Osteocyte (in vitro differentiated cells): ENCODE data around the gene NXPE2. TPM values are rescaled to one million over a fixed set of nuclear protein-coding genes. Genes with fewer than 3 reads are reported as not detected.

Experiments used
- DNase-seq: peaks from one replicate; pipeline ENCODE4 v3.0.0; 2021; ENCODE audit warnings: mixed read lengths; ENCODE audit not compliant: unreplicated experiment; ENCODE audit errors: extremely low spot score
- H3K27ac Mint-ChIP-seq: one replicate; pipeline ENCODE4 v1.8.0; 2021; ENCODE audit warnings: mild to moderate bottlenecking, mixed read lengths; ENCODE audit not compliant: unreplicated experiment
- H3K27me3 Mint-ChIP-seq: one replicate; pipeline ENCODE4 v1.8.0; 2021; ENCODE audit warnings: mixed read lengths; ENCODE audit not compliant: unreplicated experiment
- H3K36me3 Mint-ChIP-seq: one replicate; pipeline ENCODE4 v1.8.0; 2021; ENCODE audit warnings: mixed read lengths; ENCODE audit not compliant: unreplicated experiment
- H3K4me1 Mint-ChIP-seq: one replicate; pipeline ENCODE4 v1.8.0; 2021; ENCODE audit warnings: mixed read lengths; ENCODE audit not compliant: unreplicated experiment
- H3K4me3 Mint-ChIP-seq: one replicate; pipeline ENCODE4 v1.8.0; 2021; ENCODE audit warnings: mild to moderate bottlenecking, moderate library complexity, mixed read lengths; ENCODE audit not compliant: unreplicated experiment
- H3K9me3 Mint-ChIP-seq: one replicate; pipeline ENCODE4 v1.8.0; 2021; ENCODE audit warnings: mixed read lengths; ENCODE audit not compliant: unreplicated experiment
- total RNA-seq: library from RNA; stranded (reverse); gene quantifications from 2 replicates; pipeline ENCODE4 v1.2.1, GENCODE V29; 2021
- TF ChIP-seq, protein P1 (sequence below): fragments of 200-600 bp; sonication (generic); IDR thresholded peaks from 2 replicates; pipeline ENCODE4 v1.5.0; 2021; ENCODE audit warnings: antibody characterized with exemption, mild to moderate bottlenecking, moderate library complexity

The NXPE2 gene
- total RNA-seq, 1 donor from 2014 or later: not detected

DNA sequence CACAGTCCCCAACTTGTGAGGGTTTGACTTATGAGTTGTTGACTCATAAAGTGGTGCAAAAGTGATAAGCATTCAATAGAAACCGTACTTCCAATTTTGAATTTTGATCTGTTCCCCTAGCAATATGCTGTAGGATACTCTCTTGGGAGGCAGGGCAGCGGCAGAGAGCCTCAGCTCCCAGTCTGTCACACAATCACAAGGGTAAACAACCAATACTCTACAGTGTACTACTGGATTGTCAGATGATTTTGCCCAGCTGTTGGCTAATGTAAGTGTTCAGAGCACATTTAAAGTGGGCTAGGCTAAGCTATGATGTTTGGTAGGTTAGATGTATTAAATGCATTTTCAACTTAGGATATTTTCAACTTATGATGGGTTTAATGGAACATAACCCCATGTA, 13.7 kb upstream of the NXPE2 start:
- Mint-ChIP-seq H3K4me3 (no peak overlapping the region), H3K27me3 (no peaks in the 10 kb centered on the region), H3K9me3 (no peaks in the 10 kb centered on the region), H3K4me1 (no peaks in the 10 kb centered on the region), H3K27ac (no peak overlapping the region), H3K36me3 (no peaks in the 10 kb centered on the region)
- TF ChIP-seq, protein P1, sequence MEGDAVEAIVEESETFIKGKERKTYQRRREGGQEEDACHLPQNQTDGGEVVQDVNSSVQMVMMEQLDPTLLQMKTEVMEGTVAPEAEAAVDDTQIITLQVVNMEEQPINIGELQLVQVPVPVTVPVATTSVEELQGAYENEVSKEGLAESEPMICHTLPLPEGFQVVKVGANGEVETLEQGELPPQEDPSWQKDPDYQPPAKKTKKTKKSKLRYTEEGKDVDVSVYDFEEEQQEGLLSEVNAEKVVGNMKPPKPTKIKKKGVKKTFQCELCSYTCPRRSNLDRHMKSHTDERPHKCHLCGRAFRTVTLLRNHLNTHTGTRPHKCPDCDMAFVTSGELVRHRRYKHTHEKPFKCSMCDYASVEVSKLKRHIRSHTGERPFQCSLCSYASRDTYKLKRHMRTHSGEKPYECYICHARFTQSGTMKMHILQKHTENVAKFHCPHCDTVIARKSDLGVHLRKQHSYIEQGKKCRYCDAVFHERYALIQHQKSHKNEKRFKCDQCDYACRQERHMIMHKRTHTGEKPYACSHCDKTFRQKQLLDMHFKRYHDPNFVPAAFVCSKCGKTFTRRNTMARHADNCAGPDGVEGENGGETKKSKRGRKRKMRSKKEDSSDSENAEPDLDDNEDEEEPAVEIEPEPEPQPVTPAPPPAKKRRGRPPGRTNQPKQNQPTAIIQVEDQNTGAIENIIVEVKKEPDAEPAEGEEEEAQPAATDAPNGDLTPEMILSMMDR: no peak
- no peak for DNase-seq

DNA sequence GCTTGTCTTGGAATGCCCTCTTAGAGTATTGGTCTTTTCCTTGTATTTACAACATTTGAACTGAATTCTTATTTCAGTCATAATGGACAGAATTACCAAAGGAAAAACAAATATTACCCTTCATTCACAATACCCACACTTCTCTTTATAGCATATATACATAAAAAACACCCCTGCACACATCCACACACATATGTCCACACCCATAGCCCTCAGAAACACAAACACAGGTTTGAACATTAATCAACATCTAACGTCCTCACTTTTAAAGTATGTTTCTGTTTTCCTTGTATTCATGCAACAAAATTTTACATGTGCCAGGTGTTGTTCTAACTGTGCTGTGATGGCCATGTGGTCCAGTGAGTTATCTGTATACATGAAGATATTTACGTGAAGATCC, 11.6 kb upstream of the NXPE2 start:
- Mint-ChIP-seq H3K9me3 (peaks cover 6% of the 10 kb centered on the region), H3K4me1 (no peaks in the 10 kb centered on the region), H3K27ac (no peak overlapping the region), H3K36me3 (no peaks in the 10 kb centered on the region), H3K27me3 (no peaks in the 10 kb centered on the region), H3K4me3 (no peak overlapping the region)
- TF ChIP-seq, protein P1: no peak
- no peak for DNase-seq

DNA sequence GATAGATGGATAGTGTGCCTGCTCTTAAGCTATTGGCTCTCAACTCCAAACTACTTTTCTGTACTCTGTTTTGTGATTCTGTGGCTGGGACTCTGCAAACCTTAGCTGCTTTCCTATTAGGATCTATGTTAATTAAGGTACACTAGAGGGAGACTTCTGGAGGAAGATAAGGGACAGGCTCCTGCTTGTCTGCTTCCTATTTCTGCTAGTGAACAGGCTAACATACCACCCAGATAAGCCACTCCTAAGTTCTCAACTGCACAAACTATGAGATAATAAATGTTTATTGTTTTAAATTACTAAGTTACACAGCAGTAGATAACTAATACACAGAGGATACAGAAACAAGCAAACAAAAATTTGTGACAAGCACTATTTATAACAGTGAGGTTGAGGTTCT, 10.2 kb upstream of the NXPE2 start:
- no peaks in the 10 kb centered on the region for H3K36me3 Mint-ChIP-seq
- DNase-seq: no peak
- no peak overlapping the region for H3K27ac Mint-ChIP-seq
- H3K4me3 Mint-ChIP-seq: no peak overlapping the region
- H3K9me3 Mint-ChIP-seq: peaks cover 14% of the 10 kb centered on the region
- TF ChIP-seq, protein P1: no peak
- H3K27me3 Mint-ChIP-seq: no peaks in the 10 kb centered on the region
- H3K4me1 Mint-ChIP-seq: no peaks in the 10 kb centered on the region

DNA sequence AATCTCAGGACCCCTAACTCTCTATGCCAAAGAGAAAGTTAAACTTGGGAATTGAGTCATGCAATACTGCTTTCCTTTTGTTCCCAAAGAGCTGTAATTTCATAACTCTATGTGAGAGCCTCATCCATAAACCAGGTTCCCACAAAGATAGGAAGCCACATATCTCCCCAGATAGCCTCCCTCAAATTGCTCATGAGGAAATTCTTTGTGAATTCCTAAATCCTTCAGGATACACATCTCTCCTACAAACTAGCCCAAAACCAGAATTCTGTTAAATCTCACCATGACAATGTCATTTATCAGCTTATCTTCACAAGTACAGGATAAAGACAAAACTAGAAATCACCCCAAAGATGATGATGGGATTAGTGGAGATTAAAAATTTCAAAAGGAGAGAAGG, 4.7 kb upstream of the NXPE2 start:
- DNase-seq: no peak
- no peaks in the 10 kb centered on the region for H3K36me3 Mint-ChIP-seq
- H3K27me3 Mint-ChIP-seq: no peaks in the 10 kb centered on the region
- no peak overlapping the region for H3K27ac Mint-ChIP-seq
- H3K4me3 Mint-ChIP-seq: no peak overlapping the region
- TF ChIP-seq, protein P1: no peak
- H3K4me1 Mint-ChIP-seq: no peaks in the 10 kb centered on the region
- H3K9me3 Mint-ChIP-seq: peaks cover 14% of the 10 kb centered on the region

DNA sequence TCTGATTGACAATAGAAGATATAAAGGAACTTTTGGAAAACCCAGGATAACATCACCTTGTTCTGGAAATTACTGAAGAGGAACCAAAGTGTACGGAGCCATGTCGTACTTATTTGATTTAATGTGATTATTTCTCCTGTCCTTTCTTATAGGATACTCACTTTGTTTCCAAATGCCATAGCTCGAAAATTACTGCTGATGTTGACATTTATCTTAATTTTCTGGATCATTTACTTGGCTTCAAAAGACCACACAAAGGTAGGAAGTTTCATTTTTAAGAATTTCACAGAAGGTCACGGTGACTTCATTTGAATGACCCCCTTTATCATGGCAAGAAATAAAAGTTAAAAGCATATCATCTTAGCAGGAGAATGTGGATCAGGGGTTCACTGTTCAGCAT, 1.2 kb downstream of the NXPE2 start:
- TF ChIP-seq, protein P1: no peak
- no peaks in the 10 kb centered on the region for H3K27me3 Mint-ChIP-seq
- no peak overlapping the region for H3K27ac Mint-ChIP-seq
- H3K4me3 Mint-ChIP-seq: no peak overlapping the region
- H3K4me1 Mint-ChIP-seq: no peaks in the 10 kb centered on the region
- no peak for DNase-seq
- peaks cover 15% of the 10 kb centered on the region for H3K9me3 Mint-ChIP-seq
- no peaks in the 10 kb centered on the region for H3K36me3 Mint-ChIP-seq
